ENCODE data around the gene BMP5. TPM values are rescaled to one million over a fixed set of nuclear protein-coding genes. Genes with fewer than 3 reads are reported as not detected.

Gene BMP5
- total RNA-seq, 2 donors from 2014 or later: 0.80 to 2.1 TPM

DNA sequence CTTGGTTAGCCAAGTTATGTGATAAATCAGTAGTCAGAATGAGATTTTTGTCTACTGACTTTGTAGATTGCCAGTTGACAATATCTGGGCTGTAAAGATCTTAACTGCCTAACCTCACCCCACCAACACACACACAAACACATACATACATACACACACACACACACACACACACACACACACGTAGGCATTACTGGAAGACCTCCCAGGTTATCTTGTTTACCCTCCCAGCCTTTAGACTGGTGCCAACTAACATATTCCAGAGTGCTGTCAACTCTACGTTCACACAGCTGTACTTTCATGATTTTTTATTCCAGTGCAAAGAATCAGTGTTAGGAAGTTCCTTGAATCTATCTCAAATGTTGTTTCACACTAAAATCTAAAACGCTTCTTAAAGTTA, 38.9 kb downstream of the BMP5 start:
- H3K36me3 ChIP-seq: no peaks in the 10 kb centered on the region
- intact Hi-C loops (cut with DNase I): no loop called here
- H3K27me3 ChIP-seq (replicated peaks; ENCODE audit: insufficient read depth): no peaks in the 10 kb centered on the region

GRCh38 chr6:55835220-55835619, 40.2 kb downstream of the BMP5 start:
- TF ChIP-seq POLR2AphosphoS5 (IDR thresholded peaks at IDR 0.05): no peak
- TF ChIP-seq POLR2A (IDR thresholded peaks at IDR 0.05): no peak
- no peak for TF ChIP-seq CTCF (IDR thresholded peaks at IDR 0.05)
- Histone ChIP-seq H3K9me3 (no peaks in the 10 kb centered on the region), H3K27ac (no peak overlapping the region), H3K36me3 (no peaks in the 10 kb centered on the region), H3K27me3 (replicated peaks; ENCODE audit: insufficient read depth) (no peaks in the 10 kb centered on the region), H3K4me3 (no peak overlapping the region), H3K4me1 (replicated peaks) (no peaks in the 10 kb centered on the region)
- 72% methylated on average over 1 of the region's 1 CpG for WGBS
- intact Hi-C loops (cut with DNase I): no loop called here
- DNase-seq (ENCODE audit: low spot score): no peak

More for the DNA sequence above, 38.9 kb downstream of the BMP5 start:
- TF ChIP-seq CTCF (IDR thresholded peaks at IDR 0.05): no peak
- TF ChIP-seq POLR2AphosphoS5 (IDR thresholded peaks at IDR 0.05): peak; percentile 40
- TF ChIP-seq POLR2A (IDR thresholded peaks at IDR 0.05): no peak
- WGBS: 15% methylated on average over 3 of the region's 3 CpGs
- peak; percentile 63 for DNase-seq (ENCODE audit: low spot score)
- no peaks in the 10 kb centered on the region for H3K4me1 ChIP-seq (replicated peaks)
- no peak overlapping the region for H3K4me3 ChIP-seq
- H3K9me3 ChIP-seq: no peaks in the 10 kb centered on the region
- H3K27ac ChIP-seq: no peak overlapping the region

DNA sequence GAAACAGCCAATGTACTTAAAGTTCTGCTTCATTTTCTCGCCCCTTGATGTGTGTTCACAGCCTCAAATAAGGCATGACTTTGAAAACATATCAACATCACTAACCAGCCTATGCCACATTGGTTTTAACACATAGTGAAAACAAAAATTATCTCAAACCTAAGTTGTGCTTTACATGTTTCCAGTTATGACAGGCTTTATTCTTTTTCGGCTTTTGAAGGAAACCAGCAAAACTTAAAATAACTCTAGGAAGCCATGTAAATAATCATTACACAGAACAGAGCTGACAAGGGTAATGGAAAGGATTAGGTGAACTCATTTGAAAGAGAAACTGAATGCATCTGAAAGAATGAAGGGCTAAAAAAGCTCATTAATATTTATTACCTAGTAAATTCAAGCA, 42.1 kb downstream of the BMP5 start:
- Histone ChIP-seq H3K4me3 (no peak overlapping the region), H3K27me3 (replicated peaks; ENCODE audit: insufficient read depth) (no peaks in the 10 kb centered on the region), H3K36me3 (no peaks in the 10 kb centered on the region), H3K27ac (no peak overlapping the region), H3K9me3 (no peaks in the 10 kb centered on the region), H3K4me1 (replicated peaks) (no peaks in the 10 kb centered on the region)
- intact Hi-C loops (cut with DNase I): no loop called here
- no peak for DNase-seq (ENCODE audit: low spot score)
- 76% methylated on average over 2 of the region's 2 CpGs for WGBS
- TF ChIP-seq POLR2A (IDR thresholded peaks at IDR 0.05) (no peak), CTCF (IDR thresholded peaks at IDR 0.05) (no peak), POLR2AphosphoS5 (IDR thresholded peaks at IDR 0.05) (no peak)

GRCh38 chr6:55827818-55828522, 47.4 kb downstream of the BMP5 start:
- H3K9me3 ChIP-seq: no peaks in the 10 kb centered on the region
- intact Hi-C loops (cut with DNase I): no loop called here
- no peaks in the 10 kb centered on the region for H3K27me3 ChIP-seq (replicated peaks; ENCODE audit: insufficient read depth)
- TF ChIP-seq POLR2AphosphoS5 (IDR thresholded peaks at IDR 0.05): no peak
- TF ChIP-seq CTCF (IDR thresholded peaks at IDR 0.05): no peak
- TF ChIP-seq POLR2A (IDR thresholded peaks at IDR 0.05): no peak
- H3K4me3 ChIP-seq: no peak overlapping the region
- H3K36me3 ChIP-seq: no peaks in the 10 kb centered on the region
- no peak overlapping the region for H3K27ac ChIP-seq
- DNase-seq (ENCODE audit: low spot score): no peak
- H3K4me1 ChIP-seq (replicated peaks): no peaks in the 10 kb centered on the region

DNA sequence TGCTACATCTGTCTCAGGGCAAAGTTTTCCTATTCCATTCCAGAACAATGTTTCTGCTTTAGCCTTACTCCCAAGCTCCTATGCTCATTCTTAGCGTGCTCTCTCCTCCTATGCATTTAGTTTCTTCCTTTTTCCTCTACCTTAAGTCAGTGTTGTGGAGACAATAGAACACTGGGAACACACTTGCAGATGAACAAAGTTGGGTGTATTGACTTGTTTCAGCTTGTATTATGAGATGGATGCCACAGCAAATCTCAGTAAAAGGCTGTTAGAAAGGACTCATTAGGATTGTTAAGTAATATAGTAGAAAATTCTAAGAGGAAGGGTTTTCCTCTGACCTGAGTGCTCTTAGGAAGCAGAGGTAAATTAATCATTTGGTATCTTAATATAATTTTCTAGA, 48.4 kb downstream of the BMP5 start:
- H3K27me3 ChIP-seq (replicated peaks; ENCODE audit: insufficient read depth): no peaks in the 10 kb centered on the region
- TF ChIP-seq CTCF (IDR thresholded peaks at IDR 0.05) (no peak), POLR2AphosphoS5 (IDR thresholded peaks at IDR 0.05) (no peak), POLR2A (IDR thresholded peaks at IDR 0.05) (no peak)
- no peaks in the 10 kb centered on the region for H3K36me3 ChIP-seq
- intact Hi-C loops (cut with DNase I): no loop called here
- H3K4me3 ChIP-seq: no peak overlapping the region
- no peak overlapping the region for H3K27ac ChIP-seq
- no peak for DNase-seq (ENCODE audit: low spot score)
- H3K4me1 ChIP-seq (replicated peaks): no peaks in the 10 kb centered on the region
- no peaks in the 10 kb centered on the region for H3K9me3 ChIP-seq
- 42% methylated on average over 1 of the region's 1 CpG for WGBS
